Neural cell (in vitro differentiated cells): ENCODE measurements around the gene RABGEF1.
"Not testable (repeated sequence)": the region's sequence is repeated elsewhere in the genome, so short reads cannot be mapped to it uniquely, and the experiment has no call there.

Experiments
- CTCF ChIP-seq: fragments of 450-650 bp; IDR thresholded peaks from 2 replicates; pipeline ENCODE4 v1.5.1; 2014; ENCODE audit warnings: antibody characterized with exemption, mild to moderate bottlenecking, moderate library complexity; ENCODE audit not compliant: poor library complexity, severe bottlenecking
- EZH2 ChIP-seq: fragments of 200-600, 300-800 bp; shearing (Covaris generic), sonication (generic); IDR thresholded peaks from 2 replicates; pipeline ENCODE4 v1.6.1; 2014; ENCODE audit warnings: antibody characterized with exemption, low read length, borderline replicate concordance, mild to moderate bottlenecking; ENCODE audit not compliant: insufficient read depth, poor library complexity, severe bottlenecking

GRCh38 chr7:66755059-66755458, 14.5 kb downstream of the RABGEF1 start:
- not testable (repeated sequence) for TF ChIP-seq EZH2, CTCF
